HS-5 (cell line): ENCODE results near the gene FAIM.
A peak's percentile ranks its signal among the peaks of the same experiment; 100 is the strongest.
"Not testable (repeated sequence)": the region's sequence is repeated elsewhere in the genome, so short reads cannot be mapped to it uniquely, and the experiment has no call there.

Source experiments
- DNase-seq: peaks from one replicate; pipeline ENCODE4 v3.0.0-alpha.2; 2012; ENCODE audit warnings: low read depth

FAIM gene

GRCh38 chr3:138601661-138602060, 6.9 kb upstream of the FAIM start:
- not testable (repeated sequence) for DNase-seq

DNA sequence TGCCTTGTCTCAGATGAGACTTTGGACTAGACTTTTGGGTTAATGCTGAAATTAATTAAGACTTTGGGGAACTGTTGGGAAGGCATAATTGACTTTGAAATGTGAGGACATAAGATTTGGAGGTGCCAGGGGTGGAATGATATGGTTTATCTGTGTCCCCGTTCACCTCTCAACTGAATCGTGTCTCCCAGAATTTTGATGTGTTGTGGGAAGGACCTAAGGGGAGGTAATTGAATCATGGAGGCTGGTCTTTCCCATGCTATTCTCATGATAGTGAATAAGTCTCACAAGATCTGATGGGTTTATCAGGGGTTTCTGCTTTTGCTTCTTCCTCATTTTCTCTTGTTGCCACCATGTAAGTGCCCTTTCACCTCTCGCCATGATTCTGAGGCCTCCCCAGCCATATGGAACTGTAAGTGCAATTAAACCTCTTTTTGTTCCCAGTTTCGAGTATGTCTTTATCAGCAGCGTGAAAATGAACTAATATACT, 4.4 kb upstream of the FAIM start:
- not testable (repeated sequence) for DNase-seq

- DNase-seq, result no peak
These were observed 1.3 kb downstream of the FAIM start for GRCh38 chr3:138609898-138610266.

- DNase-seq, result no peak
These were observed 6.9 kb downstream of the FAIM start for GRCh38 chr3:138615462-138615861.

GRCh38 chr3:138620431-138620830, 11.9 kb downstream of the FAIM start:
- no peak for DNase-seq

DNA sequence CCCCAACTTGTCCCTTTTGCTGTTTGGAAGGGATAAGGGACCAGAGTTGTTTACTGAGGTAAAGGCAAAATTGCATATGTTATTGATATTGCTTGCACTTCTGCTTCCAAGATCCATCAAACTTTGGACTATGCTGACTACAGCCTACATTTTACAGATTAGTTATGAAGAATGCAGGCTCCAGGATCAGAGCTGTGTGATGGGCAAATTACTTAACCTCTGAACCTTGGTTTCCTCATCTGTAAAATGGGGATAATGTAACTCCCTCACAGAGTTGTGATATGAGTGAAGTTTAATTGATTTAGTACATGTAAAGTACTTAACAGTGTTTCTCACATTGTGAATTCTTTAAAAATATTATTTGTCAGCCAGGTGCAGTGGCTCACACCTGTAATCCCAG, 15.9 kb downstream of the FAIM start:
- DNase-seq, result no peak

- peak; percentile 37 for DNase-seq
These were observed 17.3 kb downstream of the FAIM start for GRCh38 chr3:138625707-138626365.

GRCh38 chr3:138629526-138629925, 21.0 kb downstream of the FAIM start:
- DNase-seq, result no peak

DNA sequence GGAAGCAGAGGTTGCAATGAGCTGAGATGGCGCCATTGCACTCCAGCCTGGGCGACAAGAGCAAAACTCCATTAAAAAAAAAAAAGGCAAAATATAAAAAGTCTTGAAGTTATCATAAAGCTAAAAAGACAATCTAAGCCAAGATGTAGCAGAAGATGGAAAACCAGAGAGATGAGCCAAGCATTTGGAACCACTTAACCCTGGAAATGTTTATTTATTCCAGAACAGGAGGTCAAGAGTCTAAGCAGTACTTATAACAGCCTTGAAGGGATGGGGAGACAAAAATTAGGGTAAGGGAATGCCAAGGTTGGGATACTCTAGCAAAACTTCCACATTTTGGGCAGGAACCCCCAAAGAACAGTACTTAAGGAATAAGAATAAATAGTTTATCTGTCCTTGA, 30.1 kb downstream of the FAIM start:
- no peak for DNase-seq

DNA sequence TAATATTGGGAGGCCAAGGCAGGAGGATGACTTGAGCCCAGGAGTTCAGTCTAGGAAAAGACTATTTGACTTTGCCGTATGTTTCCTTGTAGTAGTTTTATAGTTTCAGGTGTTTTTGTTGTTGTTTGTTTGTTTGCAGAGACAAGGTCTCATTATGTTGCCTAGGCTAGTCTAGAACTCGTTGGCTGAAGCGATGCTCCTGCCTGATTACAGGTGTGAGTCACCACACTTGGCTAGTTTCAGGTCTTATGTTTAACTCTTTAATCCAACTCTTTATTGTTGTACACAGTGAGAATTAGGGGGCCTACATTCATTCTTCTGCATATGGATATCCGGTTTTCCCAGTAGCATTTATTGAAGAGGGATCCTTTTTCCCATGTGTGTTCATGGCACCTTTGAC, 32.0 kb downstream of the FAIM start:
- DNase-seq, result no peak

DNA sequence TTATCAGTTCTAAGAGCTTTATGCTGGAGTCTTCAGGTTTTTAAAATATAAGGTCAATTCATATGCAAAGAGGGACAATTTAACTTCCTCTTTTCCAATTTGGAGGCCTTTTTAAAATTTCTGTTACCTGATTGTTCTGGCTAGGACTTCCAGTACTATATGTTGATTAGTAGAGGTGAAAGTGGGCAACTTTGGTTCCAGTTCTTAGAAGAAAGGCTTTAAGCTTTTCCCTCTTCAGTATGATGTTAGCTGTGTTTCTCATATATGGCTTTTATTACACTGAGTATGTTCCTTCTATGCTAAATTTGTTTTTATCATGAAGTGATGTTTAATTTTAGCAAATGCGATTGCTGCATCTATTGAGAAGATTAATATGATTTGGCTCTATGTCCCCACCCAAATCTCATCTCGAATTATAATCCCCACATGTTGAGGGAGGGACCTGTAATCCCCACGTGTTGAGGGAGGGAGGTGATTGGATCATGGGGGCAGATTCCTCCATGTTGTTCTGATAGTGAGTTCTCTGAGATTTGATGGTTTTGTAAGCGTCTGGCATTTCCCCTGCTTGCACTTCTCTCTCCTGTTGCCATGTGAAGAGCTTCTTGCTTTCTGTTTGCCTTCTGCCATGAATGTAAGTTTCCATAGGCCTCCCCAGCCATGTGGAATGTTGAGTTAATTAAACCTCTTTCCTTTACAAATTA, 33.8 kb downstream of the FAIM start:
- no peak for DNase-seq

DNA sequence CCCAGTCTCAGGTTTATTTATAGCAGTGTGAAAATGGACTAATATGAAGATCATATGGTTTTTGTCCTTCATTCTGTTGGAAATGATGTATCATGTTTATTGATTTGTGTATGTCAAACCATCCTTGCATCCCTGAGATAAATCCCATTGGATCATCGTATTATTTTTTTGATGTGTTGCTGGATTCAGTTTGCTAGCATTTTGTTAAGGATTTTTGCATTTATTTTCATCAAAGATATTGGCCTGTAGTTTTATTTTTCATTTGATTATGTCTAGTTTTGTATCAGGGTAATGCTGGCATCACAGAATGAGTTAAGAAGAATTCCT, 34.3 kb downstream of the FAIM start:
- no peak for DNase-seq

DNA sequence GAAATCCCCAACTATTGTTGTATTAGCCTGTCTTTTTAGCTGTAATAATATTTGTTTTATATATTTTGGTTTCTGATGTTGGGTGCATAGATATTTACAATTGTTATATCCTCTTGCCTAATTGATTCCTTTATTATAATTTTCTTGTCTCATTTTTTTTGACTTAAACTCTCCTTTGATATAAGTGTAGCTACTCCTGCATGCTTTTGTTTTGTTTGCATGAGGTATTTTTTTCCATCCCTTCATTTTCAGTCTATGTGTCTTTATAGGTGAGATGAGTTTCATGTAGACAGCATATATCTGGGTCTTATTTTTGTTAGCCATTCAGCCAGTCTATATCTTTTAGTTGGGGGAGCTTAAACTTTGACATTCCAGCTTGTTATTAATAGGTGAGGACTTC, 37.4 kb downstream of the FAIM start:
- DNase-seq, result no peak

DNA sequence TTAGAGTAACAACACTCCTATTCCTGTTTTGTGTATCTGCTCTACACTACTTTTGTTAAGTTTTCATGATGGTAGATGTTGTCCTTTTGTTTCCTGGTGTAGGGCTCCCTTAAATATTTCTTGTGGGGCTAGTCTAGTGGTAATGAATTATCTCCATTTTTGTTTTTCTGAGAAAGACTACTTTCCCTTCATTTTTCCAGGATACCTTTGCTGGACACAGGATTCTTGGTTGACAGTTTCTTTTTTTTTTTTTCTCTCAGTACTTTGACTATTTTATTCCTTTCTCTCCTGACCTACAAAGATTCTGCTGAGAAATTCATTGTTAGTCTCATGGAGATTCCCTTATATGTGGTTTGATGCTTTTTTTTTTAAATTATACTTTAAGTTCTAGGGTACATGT, 37.9 kb downstream of the FAIM start:
- no peak for DNase-seq

GRCh38 chr3:138649134-138649533, 40.6 kb downstream of the FAIM start:
- DNase-seq, result no peak

- no peak for DNase-seq
These were observed 45.0 kb downstream of the FAIM start for GRCh38 chr3:138653567-138653966.

DNA sequence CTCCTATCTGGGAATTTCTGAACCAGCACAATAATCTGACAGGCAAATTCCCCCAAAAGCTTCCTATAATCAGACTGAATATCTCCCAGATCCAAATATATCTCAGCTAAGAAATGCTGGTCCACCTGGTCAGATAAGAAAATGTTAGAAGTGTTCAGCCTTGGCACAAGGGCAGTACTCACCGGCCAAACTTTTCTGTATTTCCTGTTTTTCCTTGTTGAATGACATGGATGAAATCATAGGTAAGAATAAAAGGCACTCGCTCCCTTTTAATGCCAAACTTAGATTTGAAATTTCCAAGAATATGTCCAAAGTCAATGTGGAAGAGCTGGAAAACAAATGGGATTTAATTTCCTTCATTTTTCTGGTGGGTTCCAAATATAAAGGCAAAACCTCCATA, 48.9 kb downstream of the FAIM start:
- DNase-seq, result no peak

DNA sequence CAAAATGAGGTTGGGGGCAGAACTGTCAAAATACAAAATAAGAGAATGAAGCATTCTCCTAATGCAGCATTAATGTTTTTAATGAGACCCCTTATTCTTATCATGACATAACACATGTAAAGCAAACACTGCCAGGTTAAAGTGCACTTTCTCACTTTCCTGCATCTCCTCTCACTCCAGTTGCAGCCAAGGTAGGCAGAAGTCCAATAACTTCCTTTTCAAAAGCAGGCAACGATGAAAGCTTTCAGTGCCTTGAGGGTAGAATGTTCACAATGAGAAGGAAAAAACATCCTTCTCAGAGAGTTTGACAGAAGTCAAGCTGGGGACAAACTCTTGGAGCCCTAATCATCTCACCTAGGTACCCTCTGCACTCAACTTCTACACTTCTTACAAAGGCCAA, 59.5 kb downstream of the FAIM start:
- no peak for DNase-seq

DNA sequence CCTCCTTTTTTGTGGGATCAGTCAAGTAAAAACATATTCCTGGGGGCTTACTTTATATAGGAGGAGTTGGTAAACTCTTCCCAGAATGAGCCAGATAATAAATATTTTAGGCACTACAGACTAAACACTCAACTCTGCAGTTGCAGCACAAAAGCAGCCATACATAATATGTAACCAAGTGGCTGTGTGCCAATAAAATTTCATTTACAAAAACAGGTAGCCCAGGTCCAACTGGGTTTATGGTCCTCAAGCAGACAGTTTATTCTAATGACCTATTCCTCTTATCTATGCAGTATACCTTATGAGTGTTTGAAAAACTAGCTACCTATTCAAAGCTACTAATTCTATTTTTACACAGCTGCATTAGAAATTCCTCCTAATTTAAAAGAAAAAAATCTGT, 61.8 kb downstream of the FAIM start:
- DNase-seq, result no peak

GRCh38 chr3:138673641-138674530, 65.3 kb downstream of the FAIM start:
- DNase-seq, result no peak

DNA sequence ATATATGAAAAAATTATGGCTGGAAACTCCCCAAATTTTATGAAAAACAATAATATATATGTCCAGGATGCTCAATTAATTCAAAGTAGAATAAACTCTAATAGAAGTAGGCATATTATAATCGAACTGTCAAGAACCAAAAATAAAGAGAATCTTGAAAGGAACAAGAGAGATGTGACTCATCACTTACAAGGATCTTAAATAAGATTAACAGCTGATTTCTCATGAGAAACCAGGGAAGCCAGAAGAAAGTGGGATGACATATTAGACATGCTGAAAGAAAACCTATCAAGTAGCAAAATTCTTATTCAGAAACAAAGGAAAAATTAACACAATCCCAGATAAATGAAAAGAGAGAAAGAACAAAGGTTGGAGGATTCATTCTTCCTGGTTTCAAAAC, 66.8 kb downstream of the FAIM start:
- DNase-seq, result no peak

GRCh38 chr3:138678086-138678485, 69.5 kb downstream of the FAIM start:
- DNase-seq, result no peak

GRCh38 chr3:138678874-138679392, 70.4 kb downstream of the FAIM start:
- no peak for DNase-seq
